HG02970 (cell line): ENCODE results near the gene CNGA3.

Experiments
- ATAC-seq: cut with Tn5 transposase; IDR thresholded peaks from one replicate; pipeline ENCODE4 v1.9.1; 2021; ENCODE audit warnings: mild to moderate bottlenecking, moderate library complexity, moderate number of reproducible peaks; ENCODE audit not compliant: unreplicated experiment, low FRiP score

CNGA3 gene

GRCh38 chr2:98374958-98375570, 28.8 kb downstream of the CNGA3 start:
- no peak for ATAC-seq

DNA sequence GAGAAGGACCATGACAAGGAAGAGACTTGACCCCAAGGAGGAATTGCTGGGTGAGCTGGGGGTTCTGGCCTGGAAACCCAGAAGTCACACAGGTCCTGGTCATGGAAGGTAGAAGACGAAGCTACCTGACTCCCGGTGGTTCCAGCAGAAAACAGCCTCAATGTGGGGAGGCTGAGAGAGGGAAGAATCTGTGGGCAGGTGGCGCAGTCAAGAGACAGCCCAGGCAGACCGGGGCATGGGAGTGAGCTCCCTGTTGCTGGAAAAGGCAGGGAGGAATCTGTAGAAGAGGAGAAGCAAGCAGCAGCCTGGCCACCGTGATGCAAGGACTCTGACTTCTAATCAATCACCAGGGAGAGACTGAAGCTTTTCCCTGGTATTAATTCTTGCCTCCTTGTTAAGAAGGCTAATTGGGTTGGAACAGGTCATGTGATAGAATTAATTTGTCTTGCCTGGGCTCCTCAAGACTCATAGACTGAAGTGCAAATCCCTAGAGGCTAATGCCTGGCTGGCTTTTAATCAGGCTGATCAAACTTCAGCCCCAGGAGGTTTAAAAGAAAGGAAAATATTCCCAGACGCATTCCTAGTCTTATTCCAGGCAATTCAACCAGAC, 30.1 kb downstream of the CNGA3 start:
- ATAC-seq = no peak

- ATAC-seq = no peak
Measured at GRCh38 chr2:98376996-98377395, 30.7 kb downstream of the CNGA3 start.

GRCh38 chr2:98377544-98377943, 31.3 kb downstream of the CNGA3 start:
- ATAC-seq = no peak

- no peak for ATAC-seq
Measured at GRCh38 chr2:98378196-98378595, 31.9 kb downstream of the CNGA3 start.

DNA sequence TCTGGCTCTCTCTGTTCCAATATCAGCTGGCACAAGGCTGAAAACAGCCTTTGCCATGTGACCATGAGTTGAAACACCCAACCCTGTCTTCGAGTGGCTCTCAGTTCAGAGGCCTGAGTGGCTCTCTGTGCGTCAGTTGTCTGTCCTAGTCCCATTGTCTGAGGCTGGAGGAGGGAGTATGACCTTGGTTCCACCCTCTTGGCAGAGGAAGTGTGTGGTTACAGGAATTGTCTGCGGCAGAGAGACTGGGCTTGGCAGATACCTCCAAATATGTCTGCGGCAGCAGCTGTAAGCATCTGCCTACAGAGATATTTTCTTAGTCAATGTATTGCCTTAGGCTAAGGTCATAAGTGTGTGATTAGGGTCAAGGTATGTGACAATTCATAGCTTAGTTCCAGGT, 32.6 kb downstream of the CNGA3 start:
- no peak for ATAC-seq

GRCh38 chr2:98379311-98380202, 33.3 kb downstream of the CNGA3 start:
- ATAC-seq = no peak

DNA sequence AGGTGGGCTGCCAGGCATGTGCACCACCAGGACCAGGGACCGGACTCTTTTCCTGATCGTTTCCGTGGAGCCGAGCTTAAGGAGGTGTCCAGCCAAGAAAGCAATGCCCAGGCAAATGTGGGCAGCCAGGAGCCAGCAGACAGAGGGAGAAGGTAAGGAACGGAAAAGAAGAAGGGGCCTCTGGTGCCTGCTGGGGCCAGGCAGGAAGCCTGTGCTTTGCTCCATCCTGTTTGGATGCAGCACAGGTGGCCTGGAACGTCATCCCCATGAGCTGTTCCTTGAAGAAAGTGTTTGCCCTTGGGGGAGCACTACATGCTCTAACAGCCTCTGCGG, 33.9 kb downstream of the CNGA3 start:
- no peak for ATAC-seq

GRCh38 chr2:98381494-98381893, 35.2 kb downstream of the CNGA3 start:
- no peak for ATAC-seq

GRCh38 chr2:98382086-98382485, 35.8 kb downstream of the CNGA3 start:
- ATAC-seq = no peak

GRCh38 chr2:98382739-98383138, 36.5 kb downstream of the CNGA3 start:
- ATAC-seq = no peak

GRCh38 chr2:98383166-98383565, 36.9 kb downstream of the CNGA3 start:
- no peak for ATAC-seq

DNA sequence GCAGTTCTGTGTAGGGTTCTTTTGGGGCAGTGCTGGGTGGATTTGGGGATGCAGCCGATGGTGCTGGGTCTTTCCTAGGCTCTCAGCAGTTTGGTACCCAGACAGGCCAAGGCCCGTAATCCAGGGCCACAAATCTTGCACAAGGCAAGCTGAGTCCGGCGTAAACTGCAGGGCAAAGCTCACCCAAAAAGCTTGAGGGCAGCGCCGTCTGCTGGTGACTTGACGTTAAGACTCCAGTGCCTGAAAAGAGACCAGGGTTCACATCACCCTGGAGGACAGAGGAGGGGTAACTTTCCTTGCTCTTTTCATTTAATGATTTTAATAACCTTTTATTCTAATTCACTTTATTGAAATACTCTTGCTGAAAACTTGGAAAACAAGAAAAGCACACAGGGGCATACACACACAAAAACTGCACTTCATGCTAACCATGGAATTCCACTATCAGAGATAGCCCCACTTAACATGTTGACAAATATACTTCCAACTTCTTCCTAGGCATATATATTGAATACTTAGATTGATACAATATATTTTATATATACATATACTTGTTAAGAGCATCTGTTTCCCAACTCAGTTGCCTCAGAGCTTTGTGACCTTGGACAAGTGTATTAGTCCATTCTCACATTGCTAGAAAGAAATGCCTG, 38.9 kb downstream of the CNGA3 start:
- no peak for ATAC-seq

DNA sequence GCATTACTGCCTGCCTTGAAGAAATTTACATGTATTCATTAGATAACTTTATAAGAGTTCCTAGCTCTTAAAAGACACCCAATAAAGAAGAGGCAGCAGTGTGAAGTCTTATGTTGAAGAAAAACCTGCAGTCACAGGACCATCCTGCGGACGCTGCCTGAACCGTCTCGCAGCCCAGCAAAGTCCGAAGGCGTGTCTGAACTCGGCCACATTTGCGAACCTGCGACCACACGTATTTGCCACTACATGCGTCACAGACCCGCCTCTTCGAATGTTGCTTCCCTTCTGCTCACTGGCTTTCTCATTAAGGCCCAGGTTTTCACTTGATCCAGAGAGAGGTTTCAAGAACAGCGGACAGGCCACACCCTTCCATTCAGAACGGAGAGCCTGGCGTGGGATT, 41.2 kb downstream of the CNGA3 start:
- no peak for ATAC-seq

DNA sequence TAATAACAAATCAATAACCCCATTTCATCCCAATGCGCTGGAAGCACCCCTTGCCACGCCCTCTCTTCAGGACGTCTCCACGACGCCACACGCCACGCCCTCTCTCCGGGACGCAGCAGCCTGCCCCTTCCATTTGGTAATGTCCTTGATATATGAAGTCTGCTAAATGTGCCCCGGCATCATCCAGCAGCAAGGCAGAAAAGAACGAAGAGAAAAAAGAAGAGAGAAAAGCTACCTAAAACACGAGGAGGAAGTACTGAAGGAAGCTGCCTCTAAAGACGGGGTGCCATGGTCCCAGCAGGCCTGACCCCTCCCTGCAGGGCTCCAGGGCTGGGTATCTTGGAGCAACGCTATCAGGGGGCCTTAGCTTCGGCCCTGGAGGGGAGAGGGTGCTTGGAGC, 41.8 kb downstream of the CNGA3 start:
- no peak for ATAC-seq

GRCh38 chr2:98388601-98389250, 42.5 kb downstream of the CNGA3 start:
- ATAC-seq = no peak

DNA sequence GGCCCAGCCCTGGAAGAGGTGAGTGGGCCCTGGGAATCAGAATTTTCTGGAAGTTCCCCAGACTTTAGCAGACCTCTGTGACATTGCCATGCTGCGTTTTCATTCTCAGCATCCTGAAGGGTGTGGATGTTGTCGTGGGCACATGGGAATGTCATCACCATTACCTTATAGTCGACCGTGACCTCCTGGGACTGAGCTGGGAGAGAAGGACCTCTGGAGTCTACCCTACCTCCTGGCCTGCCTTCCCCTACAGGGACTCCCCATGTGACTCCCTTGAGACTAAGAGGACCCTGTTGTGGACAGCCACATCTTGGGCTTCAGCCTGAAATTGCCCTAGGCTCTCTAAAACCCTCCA, 43.0 kb downstream of the CNGA3 start:
- no peak for ATAC-seq

- no peak for ATAC-seq
Measured at GRCh38 chr2:98390571-98391476, 44.6 kb downstream of the CNGA3 start.

GRCh38 chr2:98391581-98392270, 45.5 kb downstream of the CNGA3 start:
- ATAC-seq = no peak
